K562 (cell line): Measurements from ENCODE around the gene PBRM1. TPM values are rescaled to one million over a fixed set of nuclear protein-coding genes. Genes with fewer than 3 reads are reported as not detected.

ENCODE experiments used
- ATAC-seq: fragments of 200-7000 bp; cut with Tn5 transposase; 3 replicates; pipeline ENCODE4 v1.9.1; 2020; ENCODE audit warnings: moderate library complexity
- BruUV-seq: library from RNA; stranded (reverse); fragments of 400-500 nt; replicated peaks from 2 replicates; lab custom pipeline; 2021; lab: Mats Ljungman, UMichigan
- CTCF ChIA-PET: fragments of 300-600 bp; formaldehyde crosslinking; extraction: SDS; loops from one replicate; lab custom pipeline; 2021; ENCODE audit warnings: low intra/inter-chr PET ratio; lab: Yijun Ruan, JAX
- POLR2A ChIA-PET: fragments of 300-600, 350-650 bp; sonication (Branson Sonifier 250); formaldehyde crosslinking; extraction: SDS; loops from one replicate; lab custom pipeline; 2021; ENCODE audit warnings: antibody characterized with exemption, inconsistent platforms; lab: Yijun Ruan, JAX
- DNase-seq, 4 experiments: peaks; one replicate each; pipeline versions ENCODE4 v3.0.0 to v3.0.0-alpha.2; 2011 to 2018; ENCODE audit warnings: low spot score in 3 of 4, mixed read lengths in 3 of 4; ENCODE audit errors: extremely low read depth in 1 of 4
- FAIRE-seq: peaks from 2 replicates; lab custom pipeline; 2011; peaks lifted over from hg19 to GRCh38; lab: Jason Lieb, UNC
- H2AFZ ChIP-seq: 2 replicates; pipeline ENCODE4 v1.6.0; 2011; ENCODE audit warnings: low read depth, low read length, control low read depth, inconsistent platforms
- H3K27ac ChIP-seq: fragments of 200-600 bp; 3 replicates; pipeline ENCODE4 v1.8.0; 2011; ENCODE audit warnings: low read depth, mild to moderate bottlenecking, control low read depth, inconsistent platforms, low read length, moderate library complexity, mixed read lengths; ENCODE audit errors: extremely low read depth
- H3K27me3 ChIP-seq, 2 experiments: fragments of 300-600 bp in 1 of 2; 2 replicates in 1 of 2; 3 replicates in 1 of 2; pipeline versions ENCODE4 v1.6.0 to v1.8.0; 2011; ENCODE audit warnings: inconsistent platforms in 2 of 2, low read length in 2 of 2, mild to moderate bottlenecking in 1 of 2, mixed read lengths in 1 of 2, moderate library complexity in 1 of 2; ENCODE audit not compliant: control insufficient read depth in 2 of 2, insufficient read depth in 2 of 2
- H3K36me3 ChIP-seq: fragments of 300-600 bp; 3 replicates; pipeline ENCODE4 v1.8.0; 2011; ENCODE audit warnings: mild to moderate bottlenecking, low read length, inconsistent platforms; ENCODE audit not compliant: control insufficient read depth, insufficient read depth
- H3K4me1 ChIP-seq, 2 experiments: fragments of 200-600 bp in 1 of 2; replicated peaks in 1 of 2; 2 replicates in 1 of 2; 3 replicates in 1 of 2; pipeline versions ENCODE4 v1.5.1 to v1.8.0; 2011; ENCODE audit warnings: inconsistent platforms in 2 of 2, low read length in 2 of 2, mild to moderate bottlenecking in 1 of 2, mixed read lengths in 1 of 2, moderate library complexity in 1 of 2; ENCODE audit not compliant: control insufficient read depth in 2 of 2, insufficient read depth in 2 of 2
- H3K4me2 ChIP-seq: 2 replicates; pipeline ENCODE4 v1.6.1; 2011; ENCODE audit warnings: low read length, control low read depth, inconsistent platforms, mixed read lengths; ENCODE audit not compliant: insufficient read depth
- H3K4me3 ChIP-seq: fragments of 200-600 bp; sonication (generic), shearing (Covaris generic); 2 replicates; pipeline ENCODE4 v1.5.1; 2016; ENCODE audit warnings: control low read depth, inconsistent platforms
- H3K79me2 ChIP-seq: fragments of 200-600 bp; 3 replicates; pipeline ENCODE4 v1.8.0; 2011; ENCODE audit warnings: low read length, inconsistent platforms; ENCODE audit not compliant: control insufficient read depth, insufficient read depth
- H3K9ac ChIP-seq, 2 experiments: 2 replicates each; pipeline versions ENCODE4 v1.6.0 to v1.6.1; 2011; ENCODE audit warnings: low read depth in 2 of 2, low read length in 2 of 2, control low read depth in 1 of 2, inconsistent platforms in 1 of 2, mild to moderate bottlenecking in 1 of 2, mixed read lengths in 1 of 2; ENCODE audit not compliant: insufficient read depth in 1 of 2
- H3K9me1 ChIP-seq: one replicate; pipeline ENCODE4 v1.6.0; 2011; ENCODE audit warnings: inconsistent platforms, mild to moderate bottlenecking, low read length, moderate library complexity; ENCODE audit not compliant: control insufficient read depth, insufficient read depth
- H3K9me3 ChIP-seq: replicated peaks from 2 replicates; pipeline ENCODE4 v1.5.1; 2011; ENCODE audit warnings: low read depth, low read length, inconsistent platforms; ENCODE audit not compliant: control insufficient read depth, insufficient read depth
- H4K20me1 ChIP-seq: replicated peaks from 2 replicates; pipeline ENCODE4 v1.6.1; 2011; ENCODE audit warnings: low read length, inconsistent platforms, mixed read lengths; ENCODE audit not compliant: control insufficient read depth, insufficient read depth
- C11orf30 ChIP-seq: fragments of 450-650 bp; IDR thresholded peaks from 2 replicates; pipeline ENCODE4 v1.6.1; 2016; ENCODE audit warnings: low read depth, mild to moderate bottlenecking
- CBFA2T3 ChIP-seq: fragments of 450-650 bp; IDR thresholded peaks from 2 replicates; pipeline ENCODE4 v1.6.1; 2017
- HCFC1 ChIP-seq: IDR thresholded peaks from 2 replicates; pipeline ENCODE4 v1.6.1; 2012; ENCODE audit warnings: low read depth, low read length, improper control_type of control experiment
- SMARCB1 ChIP-seq: IDR thresholded peaks from 2 replicates; pipeline ENCODE4 v1.6.1; 2011; ENCODE audit warnings: improper control_type of control experiment, low read depth; ENCODE audit not compliant: insufficient read length
- ZNF316 ChIP-seq: fragments of 450-650 bp; IDR thresholded peaks from 2 replicates; pipeline ENCODE4 v1.6.1; 2016
- ZNF324 ChIP-seq: fragments of 250-450 bp; sonication (Bioruptor Pico); IDR thresholded peaks from 2 replicates; pipeline ENCODE4 v1.4.0; 2020; ENCODE audit warnings: mild to moderate bottlenecking
- WGBS: fragments of 100-300 bp; shearing (Covaris generic); methylation state at CpG from one replicate; pipeline ENCODE4 v1.1.6; 2016; ENCODE audit warnings: low coverage, mixed read lengths; ENCODE audit not compliant: insufficient coverage; ENCODE audit errors: missing lambda C conversion rate; 5-methylcytosine and 5-hydroxymethylcytosine counted together
- in situ Hi-C: fragments of 300-500 bp; cut with MboI; formaldehyde crosslinking; loops from 4 replicates; pipeline ENCODE4 v1.15.0; 2018; ENCODE audit warnings: inconsistent platforms, mixed read lengths
- intact Hi-C: fragments of 100-400 bp; cut with micrococcal nuclease; formaldehyde crosslinking; loops from 2 replicates; pipeline ENCODE4 v1.14.2; 2022
- polyA plus RNA-seq, 8 experiments: library from polyadenylated mRNA; depleted of rRNA in 4 of 8; stranded (reverse) in 5 of 8; unstranded in 3 of 8; fragments of >200 nt; fragmentation: Nextera tagmentation in 2 of 8; fragmentation: Illumina TruSeq in 1 of 8; extraction: Ambion mirVana in 2 of 8; extraction: Trizol in 1 of 8; gene quantifications; 2 replicates each; pipeline versions ENCODE4 v1.2.1 to v1.2.3, GENCODE V29; 2011 to 2014; ENCODE audit warnings: inconsistent platforms in 1 of 8, missing spikeins in 1 of 8
- total RNA-seq, 7 experiments: library from RNA; depleted of rRNA in 6 of 7; stranded (reverse); fragments of >200 nt in 6 of 7; fragmentation: Illumina TruSeq in 2 of 7; extraction: Trizol in 2 of 7; gene quantifications; 2 replicates each; pipeline versions ENCODE4 v1.2.1 to v1.2.3, GENCODE V29; 2011 to 2021; ENCODE audit warnings: low replicate concordance in 1 of 7
- TF ChIP-seq, protein P1 (sequence below), 2 experiments: fragments of 200-800 bp in 1 of 2; sonication (Bioruptor generic) in 1 of 2; sonication (generic) in 1 of 2; formaldehyde crosslinking in 1 of 2; IDR thresholded peaks in 1 of 2; conservative IDR thresholded peaks in 1 of 2; 2 replicates each; pipeline versions ENCODE4 v1.5.0 to v1.6.1; 2016 to 2020; ENCODE audit warnings: missing compliant biosample characterization in 1 of 2, missing genetic modification characterization in 1 of 2, missing genetic modification reagents in 1 of 2
- TF ChIP-seq, protein P2 (sequence below): fragments of 200-800 bp; sonication (Bioruptor generic); IDR thresholded peaks from 2 replicates; pipeline ENCODE4 v1.6.1; 2017; ENCODE audit warnings: missing genetic modification characterization, missing compliant biosample characterization

Gene PBRM1
- total and polyA plus RNA-seq, 9 of the 15 experiments (the other 6 are each of a cell fraction or from before 2014, with no cell fraction given) = 3.9 to 31.8 (median 19.0) TPM

DNA sequence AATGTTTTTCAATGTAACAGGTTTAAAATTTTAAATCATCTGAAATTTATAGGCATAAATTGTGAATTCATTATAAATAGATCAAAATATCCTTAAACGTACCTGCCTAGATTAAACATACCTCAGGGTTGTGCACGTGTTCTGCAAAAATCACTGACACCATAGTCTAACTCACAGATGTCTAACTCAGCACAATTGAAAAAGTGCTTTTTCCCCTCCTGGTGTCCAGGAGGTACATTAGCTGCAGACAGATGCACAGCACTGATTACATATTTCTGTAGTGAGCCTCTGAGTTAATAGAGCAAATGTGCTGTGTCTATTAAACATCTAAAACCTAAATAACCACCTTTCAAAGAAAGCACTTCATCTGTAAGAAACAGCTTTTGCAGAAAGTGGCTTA is 138.6 kb downstream of the PBRM1 start:
- intact Hi-C loops = no loop called here
- Histone ChIP-seq H3K27ac (no peak overlapping the region), H3K4me2 (no peak overlapping the region), H3K9me3 (no peaks in the 10 kb centered on the region), H3K36me3 (peaks cover 53% of the 10 kb centered on the region; the same call in 2 of the 3 replicates), H3K9ac (no peak overlapping the region), H3K79me2 (no peaks in the 10 kb centered on the region), H3K27me3 (no peaks in the 10 kb centered on the region), H3K9me1 (no peaks in the 10 kb centered on the region), H2AFZ (no peak overlapping the region), H4K20me1 (no peaks in the 10 kb centered on the region), H3K4me1 (no peaks in the 10 kb centered on the region), H3K4me3 (no peak overlapping the region)
- POLR2A ChIA-PET = interaction anchor here (0.7 to 1.3 kb wide), 2 partner anchors 15 to 32 kb away, joined by 3 to 4 read pairs; no protein-coding TSS in a partner anchor
- WGBS = 37% methylated on average over 2 of the region's 2 CpGs
- no peak for DNase-seq
- no peak for TF ChIP-seq HCFC1
- TF ChIP-seq C11orf30 = peak; percentile 48
- peak; percentile 7; the same call in 1 of the 2 replicates for TF ChIP-seq CBFA2T3
- peak; percentile 44 for TF ChIP-seq ZNF316
- no peak for ATAC-seq
- no TSS peak for BruUV-seq
- peak; percentile 29 for FAIRE-seq
- in situ Hi-C loops = no loop called here
- CTCF ChIA-PET = interaction anchor here (0.6 kb wide), 1 partner anchor 158 kb away, joined by 3 read pairs; the partner anchor contains the start of gene GLT8D1

DNA sequence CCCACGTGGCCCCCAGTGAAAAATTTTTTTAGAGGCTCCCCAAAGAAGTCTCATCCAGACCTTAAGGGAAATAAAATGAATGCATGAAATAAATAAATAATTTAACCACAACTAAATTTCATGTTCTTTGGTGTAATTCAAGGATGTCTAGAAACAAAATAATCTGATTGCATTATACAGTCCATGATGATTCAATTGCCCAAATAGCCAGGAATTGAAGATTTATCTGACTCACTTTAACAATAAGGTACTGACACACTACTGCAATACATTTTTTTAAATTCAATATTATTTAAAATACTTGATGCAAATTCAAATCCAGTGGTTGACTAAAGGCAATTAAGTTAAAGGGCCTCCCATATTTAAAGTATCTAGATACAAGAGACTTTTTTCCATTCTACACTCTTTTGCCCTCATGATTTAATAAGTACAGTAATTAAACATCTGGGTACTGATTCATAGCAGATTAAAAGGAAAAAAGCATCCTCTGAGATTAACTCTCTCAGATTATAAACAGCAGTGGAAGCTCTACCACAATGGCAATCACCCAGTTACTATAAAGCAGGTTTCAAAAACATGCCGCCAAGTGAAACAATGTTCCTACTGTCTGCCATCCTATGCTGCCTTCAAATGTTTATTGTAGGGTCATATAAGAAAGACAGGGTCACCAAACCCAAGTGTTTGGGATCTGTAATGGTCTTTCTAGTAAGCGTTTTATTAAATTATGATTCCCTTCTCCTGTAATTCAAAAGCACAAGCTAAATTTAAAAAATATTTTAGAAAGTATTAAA is 139.4 kb downstream of the PBRM1 start:
- Histone ChIP-seq H3K9ac (no peak overlapping the region), H3K4me3 (no peak overlapping the region), H3K36me3 (peaks cover 54% of the 10 kb centered on the region; the same call in 2 of the 3 replicates), H3K27me3 (no peaks in the 10 kb centered on the region), H3K9me3 (no peaks in the 10 kb centered on the region), H3K4me1 (no peaks in the 10 kb centered on the region), H3K79me2 (peaks cover 3% of the 10 kb centered on the region; the same call in 1 of the 3 replicates), H4K20me1 (no peaks in the 10 kb centered on the region), H3K27ac (no peak overlapping the region), H3K4me2 (no peak overlapping the region), H3K9me1 (no peaks in the 10 kb centered on the region), H2AFZ (no peak overlapping the region)
- intact Hi-C loops (no loop called here), in situ Hi-C loops (no loop called here)
- CTCF ChIA-PET = no interaction called here
- DNase-seq = no peak
- WGBS = 74% methylated on average over 3 of the region's 3 CpGs
- no peak for FAIRE-seq
- ATAC-seq = no peak
- POLR2A ChIA-PET = interaction anchor here (1.1 kb wide), 1 partner anchor 9 kb away, joined by 3 read pairs; no protein-coding TSS in a partner anchor
- no peak for TF ChIP-seq ZNF324 (CRISPR knock-in tag)
- TF ChIP-seq, protein P1, sequence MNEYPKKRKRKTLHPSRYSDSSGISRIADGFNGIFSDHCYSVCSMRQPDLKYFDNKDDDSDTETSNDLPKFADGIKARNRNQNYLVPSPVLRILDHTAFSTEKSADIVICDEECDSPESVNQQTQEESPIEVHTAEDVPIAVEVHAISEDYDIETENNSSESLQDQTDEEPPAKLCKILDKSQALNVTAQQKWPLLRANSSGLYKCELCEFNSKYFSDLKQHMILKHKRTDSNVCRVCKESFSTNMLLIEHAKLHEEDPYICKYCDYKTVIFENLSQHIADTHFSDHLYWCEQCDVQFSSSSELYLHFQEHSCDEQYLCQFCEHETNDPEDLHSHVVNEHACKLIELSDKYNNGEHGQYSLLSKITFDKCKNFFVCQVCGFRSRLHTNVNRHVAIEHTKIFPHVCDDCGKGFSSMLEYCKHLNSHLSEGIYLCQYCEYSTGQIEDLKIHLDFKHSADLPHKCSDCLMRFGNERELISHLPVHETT (CRISPR knock-in tag; conservative IDR thresholded peaks at IDR 0.05 in 1 of 2, IDR thresholded peaks at IDR 0.05 in 1 of 2) = no peak
- TF ChIP-seq SMARCB1 = no peak
- TF ChIP-seq, protein P2, sequence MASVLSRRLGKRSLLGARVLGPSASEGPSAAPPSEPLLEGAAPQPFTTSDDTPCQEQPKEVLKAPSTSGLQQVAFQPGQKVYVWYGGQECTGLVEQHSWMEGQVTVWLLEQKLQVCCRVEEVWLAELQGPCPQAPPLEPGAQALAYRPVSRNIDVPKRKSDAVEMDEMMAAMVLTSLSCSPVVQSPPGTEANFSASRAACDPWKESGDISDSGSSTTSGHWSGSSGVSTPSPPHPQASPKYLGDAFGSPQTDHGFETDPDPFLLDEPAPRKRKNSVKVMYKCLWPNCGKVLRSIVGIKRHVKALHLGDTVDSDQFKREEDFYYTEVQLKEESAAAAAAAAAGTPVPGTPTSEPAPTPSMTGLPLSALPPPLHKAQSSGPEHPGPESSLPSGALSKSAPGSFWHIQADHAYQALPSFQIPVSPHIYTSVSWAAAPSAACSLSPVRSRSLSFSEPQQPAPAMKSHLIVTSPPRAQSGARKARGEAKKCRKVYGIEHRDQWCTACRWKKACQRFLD (CRISPR knock-in tag) = no peak
- BruUV-seq = no TSS peak
